ENCODE measurements around the gene WDR7.

The WDR7 gene

DNA sequence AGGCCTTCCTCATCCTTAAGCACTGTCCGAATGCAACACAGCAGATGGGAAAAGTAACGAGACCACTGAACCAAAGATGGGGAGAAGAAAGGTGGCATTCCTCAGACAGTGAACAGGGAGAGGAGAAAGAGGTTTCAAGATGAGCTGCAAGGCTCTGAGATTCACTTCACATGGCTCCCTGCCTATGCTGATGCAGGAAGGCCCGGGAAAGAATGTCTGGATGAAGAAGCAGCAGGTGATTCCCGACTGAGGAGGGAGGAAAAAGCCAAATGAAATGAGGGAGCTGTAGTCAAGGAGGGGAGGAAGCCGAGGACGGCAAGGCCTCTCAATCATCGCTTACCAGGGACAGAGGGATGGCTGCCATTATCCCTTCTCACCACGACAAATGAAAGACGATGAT lies 397.2 kb downstream of the WDR7 start:
- no peak for DNase-seq
- intact Hi-C loops (cut with DNase I), result no loop called here

DNA sequence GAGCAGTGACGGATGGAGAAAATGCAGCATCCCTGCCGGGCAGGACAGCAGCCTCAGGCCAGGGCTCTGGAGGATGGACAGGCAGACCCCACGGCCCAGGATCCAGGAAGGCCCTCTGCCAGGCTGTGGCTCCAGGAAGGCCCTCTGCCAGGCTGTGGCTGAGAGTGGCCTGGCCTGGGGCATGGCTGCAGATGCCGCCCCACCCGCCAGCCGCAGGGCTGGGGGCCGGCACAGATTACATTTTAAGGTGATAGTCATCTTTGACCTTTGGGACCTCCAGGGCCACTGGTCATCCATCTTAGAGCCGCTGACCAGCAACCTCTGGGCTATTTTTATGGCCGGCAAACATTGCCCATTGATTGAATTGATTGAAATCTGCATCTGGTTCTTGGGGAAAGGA lies 397.7 kb downstream of the WDR7 start:
- intact Hi-C loops (cut with DNase I), result no loop called here

DNA sequence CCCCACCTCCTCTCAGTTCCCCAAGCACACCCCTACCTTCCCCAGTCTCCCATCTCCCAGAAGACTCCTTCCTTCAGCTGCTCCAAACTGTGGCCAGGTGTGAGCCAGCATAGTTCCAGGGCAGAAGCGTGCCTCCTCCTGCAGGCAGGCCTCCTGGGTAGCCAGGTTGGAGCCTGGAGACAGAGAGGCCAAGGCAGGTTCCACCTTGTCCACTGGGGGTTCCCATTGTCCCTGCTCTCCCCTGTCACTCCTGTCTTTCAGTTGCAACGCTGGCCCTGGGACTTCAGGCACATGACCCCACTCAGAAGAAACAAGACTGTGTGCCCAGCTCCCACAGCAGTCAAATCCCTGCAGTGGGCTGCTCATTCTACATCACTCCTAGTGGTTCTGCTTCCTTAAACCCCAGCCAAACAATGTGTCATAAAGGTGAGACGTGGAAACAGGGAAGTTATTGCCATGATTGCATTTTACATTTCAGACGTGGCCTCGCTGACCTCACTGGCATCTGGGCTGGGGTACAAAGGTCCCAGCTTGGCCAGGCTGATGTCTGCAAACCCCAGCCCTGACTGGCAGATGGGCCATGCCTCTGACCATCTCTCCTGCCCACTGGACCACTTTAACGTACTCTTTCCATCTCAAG lies 399.3 kb downstream of the WDR7 start:
- intact Hi-C loops (cut with DNase I), result no loop called here
- no peak for DNase-seq

More for the DNA sequence above, 397.7 kb downstream of the WDR7 start:
- DNase-seq, result no peak

DNA sequence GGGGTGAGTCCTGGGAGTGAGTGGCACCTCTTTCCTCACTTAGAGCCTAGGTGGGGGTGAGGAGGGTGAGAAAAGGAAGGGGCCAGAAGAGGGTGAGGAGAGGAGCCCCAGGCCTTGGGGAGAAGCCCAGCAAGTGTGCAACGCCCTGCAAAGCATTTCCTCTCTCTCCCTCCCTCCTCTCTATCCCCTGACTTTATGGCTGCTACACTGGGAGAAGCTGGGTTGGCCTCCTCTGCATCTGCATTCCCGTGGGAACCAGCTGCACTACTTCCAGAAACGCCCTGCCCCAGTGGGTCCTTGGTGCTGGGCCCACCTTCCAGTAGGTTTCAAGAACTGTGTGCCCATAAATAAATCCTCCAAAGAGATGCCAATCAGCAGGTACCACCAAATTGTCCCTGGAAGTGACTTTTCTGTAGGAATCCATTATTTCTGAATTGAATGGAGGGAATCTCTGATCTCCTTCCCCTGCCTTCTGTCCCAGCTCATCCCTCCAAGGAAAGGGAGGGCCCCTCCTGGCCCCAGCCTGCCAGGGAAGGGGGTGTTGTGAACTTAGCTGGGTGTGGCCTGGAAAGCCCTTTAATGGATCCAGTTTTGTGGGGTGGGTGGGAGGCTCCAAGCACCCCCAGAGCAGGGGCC lies 400.0 kb downstream of the WDR7 start:
- intact Hi-C loops (cut with DNase I), result no loop called here
- no peak for DNase-seq

DNA sequence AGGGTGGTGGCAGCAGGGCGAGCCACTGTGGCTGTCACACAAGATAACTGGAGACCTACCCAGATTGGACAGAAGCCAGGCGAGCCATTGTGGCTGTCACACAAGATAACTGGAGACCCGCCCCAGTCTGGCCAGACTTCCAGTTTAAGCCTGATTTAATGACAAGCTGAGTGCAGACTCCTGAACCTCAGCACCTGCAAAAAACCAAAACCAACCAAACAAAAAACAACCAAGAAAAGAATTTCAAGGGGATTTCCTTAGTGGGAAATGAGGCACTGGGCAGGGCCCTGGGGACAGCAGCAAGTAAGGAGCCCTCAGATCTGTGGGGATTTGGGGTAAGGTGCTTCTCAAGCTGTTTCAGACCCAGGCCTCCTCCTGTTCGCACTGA lies 400.5 kb downstream of the WDR7 start:
- intact Hi-C loops (cut with DNase I), result no loop called here
- no peak for DNase-seq

DNA sequence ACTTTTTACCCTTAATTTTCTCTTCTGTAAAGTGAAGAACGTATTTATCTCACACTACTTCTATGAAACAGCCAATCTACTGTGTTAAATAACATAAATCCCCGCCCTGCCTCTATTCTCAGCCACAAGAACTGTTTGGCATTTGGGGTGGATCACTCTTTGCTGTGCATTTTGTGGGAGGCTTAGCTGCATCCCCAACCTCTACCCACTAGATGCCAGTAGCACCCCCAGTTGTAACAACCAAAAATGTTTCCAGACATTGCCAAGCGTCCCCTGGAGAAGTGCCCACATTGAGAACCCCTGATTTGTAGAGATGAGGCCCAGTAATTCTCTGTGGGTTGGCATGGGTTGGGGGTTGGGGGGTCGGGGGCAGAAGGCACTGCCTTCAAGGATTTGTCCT lies 401.0 kb downstream of the WDR7 start:
- intact Hi-C loops (cut with DNase I), result no loop called here
- DNase-seq, result peak in 7 of 42 donors; percentile 9 to 43 (median 17)

GRCh38 chr18:57052759-57053158 lies 401.6 kb downstream of the WDR7 start:
- no peak for DNase-seq
- intact Hi-C loops (cut with DNase I), result no loop called here

DNA sequence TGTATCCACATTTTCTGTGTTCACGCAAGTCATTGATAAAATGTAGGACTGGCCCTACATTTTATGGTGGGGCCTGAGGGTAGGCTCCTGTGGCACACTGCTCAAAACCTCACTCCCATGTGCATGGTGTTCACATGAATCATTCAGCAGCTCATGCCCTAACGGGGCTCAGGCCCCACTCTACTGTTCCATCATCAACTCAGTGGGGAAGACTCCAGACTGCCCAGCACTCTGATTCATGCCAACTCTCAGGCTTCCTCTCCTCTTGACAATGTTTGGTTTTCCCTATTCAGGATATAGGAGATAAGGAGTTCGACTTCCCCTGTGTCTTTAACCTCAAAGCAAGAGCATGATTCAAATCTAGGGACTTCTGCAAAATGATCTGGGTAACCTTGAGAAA lies 403.7 kb downstream of the WDR7 start:
- no peak for DNase-seq

GRCh38 chr18:57057890-57058289 lies 406.7 kb downstream of the WDR7 start:
- DNase-seq, result no peak
- intact Hi-C loops (cut with DNase I), result no loop called here

More for the DNA sequence above, 403.7 kb downstream of the WDR7 start:
- intact Hi-C loops (cut with DNase I), result no loop called here

DNA sequence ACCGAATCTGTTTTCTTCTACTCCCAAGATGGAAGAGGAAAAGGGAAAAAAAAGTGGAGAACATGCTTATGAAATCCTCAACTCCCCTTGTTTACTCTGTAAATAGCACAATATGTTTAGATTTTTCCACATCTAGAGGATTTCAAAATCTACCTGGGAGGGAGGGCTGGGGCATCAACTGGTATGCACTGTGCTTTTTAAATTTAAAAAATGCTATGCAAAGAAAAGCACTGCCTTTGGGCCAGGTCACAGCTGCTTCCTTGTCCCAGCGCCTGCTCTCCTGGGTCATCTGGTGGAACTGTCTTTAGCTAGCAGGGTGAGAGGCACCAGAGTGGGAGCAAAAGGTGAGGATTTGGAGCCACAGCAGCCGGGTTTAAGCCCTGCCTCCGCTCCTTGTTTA lies 407.6 kb downstream of the WDR7 start:
- no peak for DNase-seq
- intact Hi-C loops (cut with DNase I), result no loop called here

DNA sequence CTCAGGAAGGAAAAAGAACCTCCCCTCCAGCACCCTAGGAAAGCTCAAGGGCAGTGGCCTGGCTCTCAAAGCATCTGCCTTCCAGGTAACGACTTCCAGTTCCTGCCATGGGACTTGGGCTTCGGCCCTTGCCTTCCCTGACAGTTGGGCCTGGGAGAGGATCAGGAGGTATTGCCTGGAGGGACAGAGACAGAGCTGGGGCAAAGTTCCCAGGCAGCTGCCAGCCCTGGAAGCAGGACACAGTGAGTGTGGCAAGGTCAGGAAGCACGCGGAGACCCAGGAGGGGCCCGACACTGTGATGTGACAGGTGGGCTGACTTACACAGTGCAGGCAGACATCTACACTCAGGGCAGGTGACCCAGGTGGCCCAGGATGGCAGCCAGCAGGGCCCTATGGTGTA lies 408.2 kb downstream of the WDR7 start:
- no peak for DNase-seq
- intact Hi-C loops (cut with DNase I), result no loop called here

GRCh38 chr18:57060814-57061213 lies 409.7 kb downstream of the WDR7 start:
- no peak for DNase-seq
- intact Hi-C loops (cut with DNase I), result no loop called here

GRCh38 chr18:57062178-57062577 lies 411.0 kb downstream of the WDR7 start:
- intact Hi-C loops (cut with DNase I), result no loop called here
- DNase-seq, result no peak

DNA sequence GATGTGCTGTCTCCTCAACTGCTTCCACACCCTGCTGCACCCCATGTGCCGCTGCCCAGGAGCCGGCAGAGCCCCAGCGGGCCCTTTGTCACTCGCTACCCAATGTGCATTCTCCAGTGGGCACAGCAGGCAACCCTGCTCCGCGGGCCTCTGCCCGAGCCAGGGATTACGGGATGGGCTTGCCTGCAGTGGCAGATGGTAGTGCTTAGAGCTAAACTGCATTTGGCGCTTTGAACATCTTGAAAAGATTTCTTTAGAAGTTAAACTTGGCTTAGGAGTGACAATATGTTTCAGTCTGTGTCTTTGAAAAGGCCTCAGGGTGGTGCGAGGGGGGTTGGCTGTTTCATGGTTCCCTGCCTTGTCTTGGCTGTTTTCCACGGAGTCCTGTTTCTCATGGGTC lies 411.7 kb downstream of the WDR7 start:
- intact Hi-C loops (cut with DNase I), result no loop called here
- DNase-seq, result no peak

- DNase-seq, result no peak
- intact Hi-C loops (cut with DNase I), result no loop called here
Measured at GRCh38 chr18:57063601-57064103, 412.5 kb downstream of the WDR7 start.

DNA sequence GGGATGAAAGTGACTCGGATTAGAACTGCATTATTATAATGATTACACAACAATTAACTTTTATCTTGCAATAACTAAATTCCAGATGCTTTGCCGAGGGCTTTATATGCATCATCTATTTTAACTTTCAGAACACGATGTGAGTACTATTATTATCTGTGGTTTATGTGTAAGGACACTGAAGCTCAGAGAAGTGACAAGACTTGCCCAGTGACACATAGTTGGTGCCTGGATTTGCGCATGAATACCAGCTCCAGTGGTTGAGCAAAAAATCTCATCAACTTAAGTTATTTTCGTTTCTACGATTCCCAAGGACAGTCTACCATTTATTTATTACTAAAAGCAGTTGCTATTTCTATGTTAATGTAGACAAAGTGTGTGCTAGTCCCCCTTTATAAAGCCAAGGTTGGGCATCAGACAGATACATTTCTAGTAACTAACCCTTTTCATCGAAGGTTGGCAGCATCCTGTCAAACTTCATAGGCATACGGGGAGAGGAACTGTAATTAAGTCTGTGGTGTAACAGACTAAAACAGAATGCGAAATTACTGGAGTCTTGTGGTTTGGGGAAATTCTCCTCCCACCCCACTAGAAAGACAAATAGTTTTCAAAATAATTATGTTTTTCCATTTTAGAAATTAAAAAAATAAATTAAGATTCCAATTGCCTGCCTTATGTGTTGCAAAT lies 422.5 kb downstream of the WDR7 start:
- intact Hi-C loops (cut with DNase I), result no loop called here
- no peak for DNase-seq

GRCh38 chr18:57075716-57076400 lies 424.7 kb downstream of the WDR7 start:
- intact Hi-C loops (cut with DNase I), result no loop called here
- no peak for DNase-seq

- intact Hi-C loops (cut with DNase I), result no loop called here
- no peak for DNase-seq
Measured at GRCh38 chr18:57077005-57077765, 426.0 kb downstream of the WDR7 start.

Measured in head of caudate nucleus (tissue), 42 donors.